Stimulated activated CD8-positive, alpha-beta memory T cell treated with anti-CD3 and anti-CD28 coated beads, Interleukin-12 subunit alpha, Interleukin-12 subunit beta, amount 100 ng/mL, for 24 hours (primary cell): Measurements from ENCODE around the gene ZNF69.
"Not testable (repeated sequence)": the region's sequence is repeated elsewhere in the genome, so short reads cannot be mapped to it uniquely, and the experiment has no call there.

ENCODE experiments used
- DNase-seq: peaks from one replicate; pipeline ENCODE4 v3.0.0-alpha.2; 2020; ENCODE audit errors: extremely low read depth

Gene ZNF69

GRCh38 chr19:11894851-11895250 lies 7.3 kb downstream of the ZNF69 start:
- no peak for DNase-seq

GRCh38 chr19:11902228-11902627 lies 14.6 kb downstream of the ZNF69 start:
- no peak for DNase-seq

- no peak for DNase-seq
Observed at GRCh38 chr19:11905928-11906327, 18.3 kb downstream of the ZNF69 start.

- DNase-seq = not testable (repeated sequence)
Observed at GRCh38 chr19:11911937-11912336, 24.4 kb downstream of the ZNF69 start.

- DNase-seq = not testable (repeated sequence)
Observed at GRCh38 chr19:11914417-11915051, 27.0 kb downstream of the ZNF69 start.

- DNase-seq = no peak
Observed at GRCh38 chr19:11921852-11922495, 34.4 kb downstream of the ZNF69 start.

- peak; percentile 87 for DNase-seq
Observed at GRCh38 chr19:11924886-11925650, 37.5 kb downstream of the ZNF69 start, which contains the start of gene ZNF700. TSS of gene ZNF700 (plus strand) at chr19:11925107. CDS start at chr19:11925211, 104 bp downstream.

GRCh38 chr19:11925651-11926187 lies 38.1 kb downstream of the ZNF69 start:
- DNase-seq = not testable (repeated sequence)

- no peak for DNase-seq
Observed at GRCh38 chr19:11927227-11927626, 39.6 kb downstream of the ZNF69 start.

GRCh38 chr19:11931051-11931450 lies 43.5 kb downstream of the ZNF69 start:
- DNase-seq = no peak

GRCh38 chr19:11931513-11931912 lies 43.9 kb downstream of the ZNF69 start:
- no peak for DNase-seq

- not testable (repeated sequence) for DNase-seq
Observed at GRCh38 chr19:11935829-11936228, 48.2 kb downstream of the ZNF69 start.

GRCh38 chr19:11938383-11938782 lies 50.8 kb downstream of the ZNF69 start:
- not testable (repeated sequence) for DNase-seq

GRCh38 chr19:11941361-11941887 lies 53.8 kb downstream of the ZNF69 start:
- not testable (repeated sequence) for DNase-seq

GRCh38 chr19:11942008-11942842 lies 54.6 kb downstream of the ZNF69 start:
- no peak for DNase-seq

GRCh38 chr19:11942843-11943108 lies 55.2 kb downstream of the ZNF69 start:
- DNase-seq = no peak

GRCh38 chr19:11944656-11945055 lies 57.1 kb downstream of the ZNF69 start:
- no peak for DNase-seq

GRCh38 chr19:11948646-11949045 lies 61.1 kb downstream of the ZNF69 start:
- DNase-seq = no peak

- no peak for DNase-seq
Observed at GRCh38 chr19:11949201-11949600, 61.6 kb downstream of the ZNF69 start.

- not testable (repeated sequence) for DNase-seq
Observed at GRCh38 chr19:11949614-11950080, 62.1 kb downstream of the ZNF69 start.

GRCh38 chr19:11950312-11950711 lies 62.7 kb downstream of the ZNF69 start:
- no peak for DNase-seq
